OCI-M1 (cell line): ENCODE results near the gene SBNO1.
"Not testable (repeated sequence)": the region's sequence is repeated elsewhere in the genome, so short reads cannot be mapped to it uniquely, and the experiment has no call there.

Experiments used
- DNase-seq: peaks from one replicate; lab custom pipeline; 2025; lab: John Stamatoyannopoulos, UW

The SBNO1 gene

DNA sequence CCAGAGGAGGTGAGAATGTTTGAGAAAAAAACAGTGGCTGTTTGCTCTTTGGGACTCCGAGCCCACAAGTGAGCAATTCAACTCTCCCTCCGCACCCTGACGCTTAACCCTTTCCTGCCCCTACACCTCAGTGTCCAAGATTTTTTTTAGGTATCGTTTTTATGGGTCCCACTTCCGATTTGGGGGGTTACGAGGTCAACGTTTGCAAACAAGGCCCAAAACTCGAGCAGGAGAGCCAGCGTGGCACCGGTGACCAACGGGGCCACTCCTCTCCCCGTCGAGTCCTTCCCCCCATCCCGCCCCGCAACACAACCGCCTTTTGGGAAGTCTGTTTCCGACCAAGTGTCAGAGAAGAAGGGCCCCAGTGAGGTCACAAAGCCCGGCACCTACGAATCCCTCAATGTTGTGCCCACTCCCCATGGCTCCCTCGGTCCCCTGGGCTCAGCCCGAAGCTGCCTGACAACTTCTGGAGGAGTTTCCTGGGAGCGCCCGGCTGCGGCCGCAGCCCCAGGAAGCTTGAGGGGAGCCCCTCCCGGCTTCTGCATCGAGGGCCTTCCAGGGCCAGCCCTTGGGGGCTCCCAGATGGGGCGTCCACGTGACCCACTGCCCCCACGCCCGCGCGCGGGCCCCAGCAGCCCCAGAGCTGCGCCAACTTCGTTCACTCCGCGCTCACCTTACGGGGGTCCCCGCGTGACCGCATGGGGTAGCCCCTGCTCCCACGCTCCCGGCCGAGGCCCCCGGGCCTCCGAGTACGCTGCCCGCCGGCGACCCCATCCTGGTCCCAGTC, 94.2 kb downstream of the SBNO1 start:
- peak; percentile 48 for DNase-seq

DNA sequence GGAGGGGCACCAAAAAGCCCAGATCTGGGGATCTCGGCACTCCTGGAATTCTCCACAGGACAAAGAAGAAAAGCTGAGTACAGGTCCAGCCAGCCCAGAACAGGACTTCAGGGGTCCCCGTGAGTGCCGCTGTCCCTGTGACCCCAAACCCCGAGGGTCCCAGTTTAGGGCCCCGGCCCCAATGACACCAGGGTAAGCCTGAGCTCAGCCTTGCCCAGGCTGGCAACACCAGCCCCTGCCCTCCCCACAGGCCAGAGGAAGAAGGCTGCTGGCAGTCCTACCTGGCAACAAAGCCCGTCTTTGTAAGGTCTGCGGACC, 94.8 kb downstream of the SBNO1 start:
- DNase-seq = no peak

DNA sequence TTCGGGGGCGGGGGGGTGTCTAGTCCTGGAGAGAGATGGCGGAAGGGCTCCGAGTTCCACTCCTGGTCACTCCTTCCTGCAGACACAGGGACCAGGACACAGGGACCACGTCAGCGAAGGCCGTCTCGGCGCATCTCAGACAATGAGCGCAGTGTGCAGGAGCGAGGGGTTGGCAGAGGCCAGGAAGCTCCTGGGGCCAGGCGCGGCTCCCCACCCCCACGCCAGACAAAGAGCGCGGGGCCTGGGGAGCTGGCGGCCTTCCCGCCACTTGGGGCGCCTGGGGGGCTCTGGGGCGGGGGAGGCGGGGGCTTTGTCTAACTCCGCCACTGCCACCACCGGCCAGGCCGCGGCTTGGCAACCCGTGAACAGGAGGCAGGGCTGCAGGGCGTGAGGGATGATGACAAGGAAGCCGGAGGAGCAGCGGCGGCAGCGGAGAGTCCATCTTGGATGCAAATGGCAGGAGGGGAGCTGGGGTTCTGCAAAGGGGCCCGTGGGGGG, 95.2 kb downstream of the SBNO1 start:
- DNase-seq = no peak

DNA sequence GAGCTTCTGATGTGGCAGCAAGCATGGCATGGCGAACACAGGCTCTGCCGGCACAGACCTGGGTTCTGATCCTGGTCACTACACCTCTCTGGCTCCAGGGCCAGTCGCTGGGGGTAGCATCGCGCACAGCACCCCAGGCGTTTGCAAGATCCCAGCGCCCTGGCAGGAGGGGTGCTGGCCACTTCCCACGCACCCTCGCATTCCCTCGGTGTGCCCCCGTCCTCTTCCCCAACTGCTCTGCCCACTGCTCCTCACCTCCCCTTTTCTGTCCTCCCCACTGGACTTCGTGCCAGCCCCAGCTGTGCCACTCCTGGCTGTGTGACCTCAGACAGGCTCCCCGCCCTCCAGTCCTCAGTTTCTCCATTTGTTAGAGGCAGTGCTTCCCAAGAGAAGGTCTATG, 95.8 kb downstream of the SBNO1 start:
- no peak for DNase-seq

DNA sequence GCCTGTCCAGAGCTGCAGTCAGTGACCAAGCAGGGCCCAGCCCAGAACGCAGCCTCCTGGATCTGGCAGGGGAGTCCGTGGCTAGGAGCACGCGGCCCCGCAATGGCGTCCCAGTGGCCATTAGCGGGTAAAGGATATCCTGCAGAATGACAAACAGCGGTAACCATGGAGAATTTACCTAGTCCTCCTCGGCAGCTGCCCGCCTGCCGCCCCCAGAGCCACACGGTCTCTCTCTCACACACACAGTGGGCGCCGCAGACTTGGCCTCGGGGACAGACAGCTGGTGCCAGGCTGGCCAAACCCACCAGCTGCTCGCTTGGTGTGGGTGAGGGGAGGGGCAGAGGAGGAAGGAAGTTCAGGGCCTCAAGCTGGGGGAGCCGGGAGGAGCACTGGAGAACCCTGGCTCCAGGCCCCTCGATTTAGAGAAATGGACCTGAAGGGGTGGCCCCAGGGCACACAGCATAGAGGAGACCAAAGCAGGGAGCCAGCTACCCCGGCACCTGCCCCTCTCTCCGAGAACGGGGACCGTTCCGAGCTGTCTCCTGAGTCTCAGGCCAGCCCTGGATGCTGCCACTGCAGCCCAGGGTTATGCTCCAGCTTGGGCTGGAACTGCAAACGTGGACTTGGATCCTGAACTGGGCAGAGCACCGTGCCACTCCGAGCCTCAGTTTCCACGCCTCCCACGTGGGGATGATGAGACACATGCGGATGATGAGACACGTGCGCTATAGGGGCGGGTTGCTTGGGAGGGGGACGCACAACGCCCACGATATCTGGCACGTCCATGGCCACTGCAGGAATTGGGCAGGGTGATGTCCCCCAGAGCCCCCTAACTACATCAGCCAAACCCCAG, 96.4 kb downstream of the SBNO1 start:
- no peak for DNase-seq

DNA sequence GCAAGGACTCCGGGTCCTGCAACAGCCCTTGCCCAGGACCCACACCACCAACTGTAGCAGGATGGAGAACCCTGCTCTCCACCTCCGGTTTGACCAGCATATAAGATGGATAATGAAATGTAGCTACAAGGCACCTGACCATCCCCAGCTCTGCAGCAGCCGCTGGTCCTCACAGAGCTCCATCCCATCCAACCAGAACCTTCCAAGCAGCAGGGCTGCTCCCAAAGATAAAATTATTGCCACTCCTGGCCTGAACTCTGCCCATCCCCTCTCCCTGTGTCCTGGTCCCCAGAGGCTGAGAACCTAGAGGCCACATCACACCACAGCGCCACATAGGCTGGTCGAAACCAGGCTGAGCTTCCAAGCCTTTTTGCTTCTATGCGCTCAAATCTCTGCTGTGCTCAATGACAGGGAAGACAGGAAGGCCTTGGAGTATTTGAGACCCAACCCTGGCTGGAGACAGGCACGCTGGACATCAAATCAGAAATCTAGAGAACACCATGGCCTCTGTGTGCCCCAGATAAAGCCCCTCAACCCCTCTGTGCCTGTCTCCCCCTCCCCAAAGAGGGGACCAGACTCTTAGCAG, 97.2 kb downstream of the SBNO1 start:
- DNase-seq = no peak

DNA sequence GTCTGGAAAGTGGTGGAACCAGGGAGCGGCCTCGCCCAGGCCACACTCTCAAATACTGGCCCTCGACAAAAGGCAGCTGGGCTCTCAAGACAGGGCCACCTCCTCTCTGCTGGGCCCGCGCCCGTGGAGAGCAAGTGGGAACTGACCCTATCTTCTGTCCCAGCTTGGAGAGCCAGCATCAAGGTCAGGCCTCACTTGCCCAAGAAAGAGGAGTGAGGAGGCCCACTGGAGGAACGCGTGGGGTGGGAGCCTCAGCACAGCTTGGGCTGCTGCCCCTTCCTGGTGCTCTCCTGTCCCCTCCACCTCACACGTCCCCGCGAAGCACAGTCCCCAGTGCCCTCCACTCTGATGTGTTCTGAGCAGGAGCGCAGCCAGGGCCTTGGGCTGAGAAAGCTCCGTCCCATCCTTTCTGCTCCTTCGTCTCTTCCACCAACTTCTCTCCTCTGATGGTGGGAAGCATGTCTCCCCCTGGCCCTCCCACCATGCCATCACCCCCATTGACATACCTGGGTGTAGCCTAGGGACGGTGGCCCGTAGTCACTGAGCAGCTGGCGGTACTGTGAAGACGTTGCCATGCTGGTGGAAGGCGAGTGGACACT, 97.9 kb downstream of the SBNO1 start:
- DNase-seq = no peak

DNA sequence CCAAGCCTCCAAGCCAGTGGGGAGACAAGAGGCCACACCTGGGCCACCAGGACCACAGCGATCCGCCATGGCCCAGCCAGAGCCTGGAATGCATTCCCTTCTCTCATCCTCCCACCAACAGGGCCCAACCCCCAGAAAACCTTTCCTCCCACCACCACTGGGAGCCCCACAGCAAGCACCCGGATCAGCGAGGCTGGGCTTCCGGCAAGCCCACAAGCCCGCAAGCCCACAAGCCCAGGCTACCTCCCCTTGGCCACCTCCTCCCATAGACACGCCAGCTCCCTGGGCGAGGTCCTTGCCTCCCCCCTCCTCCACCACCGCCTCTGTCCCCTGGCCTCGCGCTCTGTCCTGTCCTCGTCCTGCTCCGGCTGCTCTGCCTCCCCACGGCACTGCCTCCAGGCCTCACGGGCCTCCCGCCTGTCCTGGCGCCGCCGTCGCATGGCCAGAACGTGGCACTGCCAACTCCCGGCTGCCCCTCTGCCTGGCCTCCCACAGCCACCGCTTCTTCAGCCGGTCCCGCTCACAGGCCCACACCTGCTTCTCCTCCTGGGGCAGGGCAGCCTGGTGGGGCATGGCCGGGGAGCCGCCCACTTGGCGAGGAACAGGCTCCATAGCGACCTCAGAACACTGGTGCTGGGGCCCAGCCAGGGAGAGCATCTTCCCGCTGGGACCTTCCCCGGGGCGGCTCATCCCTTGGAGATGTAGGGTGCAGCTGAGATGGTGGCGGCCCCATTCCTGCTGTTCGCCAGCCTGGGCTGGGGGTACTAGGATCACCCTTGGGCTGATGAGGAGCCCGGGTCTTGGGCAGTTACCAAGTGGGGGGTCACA, 98.6 kb downstream of the SBNO1 start:
- DNase-seq = no peak

DNA sequence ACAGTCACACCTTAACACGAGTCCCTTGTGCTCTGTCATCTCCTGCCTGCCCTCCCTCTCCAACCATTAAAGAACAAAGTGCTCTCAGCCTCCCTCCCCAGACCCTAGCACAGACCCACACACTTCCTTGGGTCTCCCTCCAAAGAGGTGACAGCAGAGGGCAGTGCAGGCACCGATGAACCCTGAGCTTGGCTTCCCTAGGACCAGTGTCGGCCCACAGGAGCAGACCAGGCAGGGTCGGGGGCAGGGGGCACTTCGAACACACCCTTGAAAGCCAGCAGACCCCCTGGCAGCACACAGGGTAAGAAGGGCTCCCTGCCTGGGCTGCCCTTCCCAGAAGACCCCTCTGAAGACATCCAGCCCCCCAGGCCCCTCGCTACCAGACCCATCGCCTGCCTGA, 100.0 kb downstream of the SBNO1 start:
- peak; percentile 35 for DNase-seq

DNA sequence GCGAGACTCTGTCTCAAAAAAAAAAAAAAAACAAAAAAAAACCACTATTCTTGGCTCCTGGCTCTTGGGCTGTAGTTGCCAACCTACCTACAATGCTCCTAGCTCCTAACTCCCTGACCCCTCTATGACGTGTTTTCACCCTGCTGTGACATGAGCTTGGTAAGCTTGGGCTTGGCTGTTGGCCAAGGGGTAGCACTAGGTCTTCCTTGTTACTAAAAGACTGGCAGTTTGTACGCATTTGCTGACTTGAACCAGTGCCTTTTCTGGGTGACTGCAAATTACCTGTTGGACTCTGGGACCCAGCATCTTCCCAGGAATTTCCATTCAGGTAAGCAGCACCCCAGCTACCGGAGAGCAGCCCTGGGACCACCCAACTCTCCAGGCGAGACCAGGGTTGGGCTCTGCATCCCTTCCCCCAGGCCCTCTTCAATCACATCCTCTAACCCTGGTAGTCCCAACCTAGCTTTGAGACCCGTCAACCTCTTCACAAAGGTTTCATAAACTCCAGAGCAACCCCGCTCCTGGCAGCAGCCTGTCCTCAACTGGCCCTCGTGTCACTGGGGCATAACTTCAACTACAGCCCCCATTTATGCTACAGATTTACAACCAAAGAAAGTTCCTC, 101.3 kb downstream of the SBNO1 start:
- DNase-seq = no peak

DNA sequence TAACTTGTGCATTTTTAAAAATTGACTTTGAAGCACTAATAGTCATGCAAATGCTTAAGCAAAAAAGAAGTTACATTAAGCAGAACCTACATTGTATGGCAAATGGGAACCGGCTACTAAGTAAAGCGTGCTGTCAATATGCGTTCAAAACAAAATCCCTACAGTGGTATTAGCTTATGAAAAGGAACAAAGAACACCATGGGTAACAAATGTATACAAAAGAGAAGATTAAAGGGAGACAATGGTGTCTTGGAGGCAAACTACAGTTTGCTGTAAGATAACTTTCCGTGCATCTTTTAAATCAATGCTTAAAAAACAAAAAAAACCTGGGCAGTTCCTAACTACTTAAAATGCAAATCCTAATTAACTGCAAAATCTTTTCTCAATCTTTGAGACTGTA, 103.5 kb downstream of the SBNO1 start:
- DNase-seq = no peak

DNA sequence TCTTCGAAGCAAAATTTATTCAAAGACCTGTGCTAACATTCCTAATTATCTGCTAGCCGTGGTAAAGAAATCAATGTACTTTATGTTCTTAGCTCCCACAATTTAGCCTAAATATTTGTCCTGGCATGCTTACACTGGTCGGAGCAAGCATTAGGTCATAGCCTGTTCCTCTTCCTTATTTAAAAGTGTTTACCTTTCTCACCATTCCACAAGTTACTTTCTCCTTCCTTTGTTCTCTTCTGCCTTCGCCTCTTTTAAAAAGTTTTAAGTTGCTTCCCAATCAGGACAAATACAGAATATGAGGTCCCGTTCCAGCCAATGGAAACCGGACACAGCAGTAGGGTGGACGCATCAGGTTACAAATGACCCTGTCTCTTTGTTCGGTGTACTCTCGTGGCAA, 104.6 kb downstream of the SBNO1 start:
- no peak for DNase-seq

DNA sequence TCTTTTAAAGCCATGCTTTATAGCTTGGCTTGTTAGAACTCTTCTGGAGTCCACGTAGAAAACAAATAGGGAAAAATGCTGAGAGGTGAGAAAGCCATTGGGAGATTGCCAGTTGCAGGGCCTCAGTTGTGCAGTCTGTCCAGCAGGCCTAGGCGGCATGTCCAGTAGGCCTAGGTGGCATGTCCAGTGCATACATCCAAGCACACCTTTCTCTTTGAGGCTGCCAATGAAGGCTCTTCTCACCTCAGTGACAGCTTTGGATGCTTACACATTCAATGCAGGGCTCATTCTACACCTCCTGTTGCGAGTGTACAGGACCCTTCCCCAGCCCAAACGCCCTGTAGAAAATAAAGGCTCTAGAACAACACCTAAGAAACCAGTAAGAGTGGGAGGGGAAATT, 106.1 kb downstream of the SBNO1 start:
- DNase-seq = no peak

DNA sequence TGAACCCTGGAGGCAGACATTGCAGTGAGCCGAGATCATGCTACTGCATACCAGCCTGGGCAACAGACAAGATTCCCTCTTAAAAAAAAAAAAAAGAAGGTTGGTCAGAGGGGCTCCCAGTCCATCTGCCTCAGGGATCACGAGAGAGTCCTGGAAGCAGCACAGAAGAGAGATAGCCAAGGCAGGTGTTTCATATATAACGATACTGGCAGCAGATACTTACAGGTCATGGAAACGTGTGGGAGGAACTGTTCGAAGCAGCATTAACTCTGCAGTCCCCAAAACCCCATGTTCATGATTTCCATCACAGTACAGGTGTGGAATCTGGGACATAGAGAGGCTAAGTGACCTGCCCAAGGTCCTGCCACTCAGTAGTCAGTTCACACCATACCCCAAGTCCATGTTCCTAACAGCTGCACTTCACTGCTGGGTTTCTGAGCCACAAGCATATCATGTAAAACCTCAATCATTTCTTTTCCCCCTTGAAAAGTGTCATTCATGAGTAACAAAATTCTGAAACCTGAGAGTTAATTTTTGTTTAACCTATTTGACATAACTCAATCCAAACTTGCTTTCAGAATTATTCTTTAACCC, 109.7 kb downstream of the SBNO1 start:
- DNase-seq = no peak

DNA sequence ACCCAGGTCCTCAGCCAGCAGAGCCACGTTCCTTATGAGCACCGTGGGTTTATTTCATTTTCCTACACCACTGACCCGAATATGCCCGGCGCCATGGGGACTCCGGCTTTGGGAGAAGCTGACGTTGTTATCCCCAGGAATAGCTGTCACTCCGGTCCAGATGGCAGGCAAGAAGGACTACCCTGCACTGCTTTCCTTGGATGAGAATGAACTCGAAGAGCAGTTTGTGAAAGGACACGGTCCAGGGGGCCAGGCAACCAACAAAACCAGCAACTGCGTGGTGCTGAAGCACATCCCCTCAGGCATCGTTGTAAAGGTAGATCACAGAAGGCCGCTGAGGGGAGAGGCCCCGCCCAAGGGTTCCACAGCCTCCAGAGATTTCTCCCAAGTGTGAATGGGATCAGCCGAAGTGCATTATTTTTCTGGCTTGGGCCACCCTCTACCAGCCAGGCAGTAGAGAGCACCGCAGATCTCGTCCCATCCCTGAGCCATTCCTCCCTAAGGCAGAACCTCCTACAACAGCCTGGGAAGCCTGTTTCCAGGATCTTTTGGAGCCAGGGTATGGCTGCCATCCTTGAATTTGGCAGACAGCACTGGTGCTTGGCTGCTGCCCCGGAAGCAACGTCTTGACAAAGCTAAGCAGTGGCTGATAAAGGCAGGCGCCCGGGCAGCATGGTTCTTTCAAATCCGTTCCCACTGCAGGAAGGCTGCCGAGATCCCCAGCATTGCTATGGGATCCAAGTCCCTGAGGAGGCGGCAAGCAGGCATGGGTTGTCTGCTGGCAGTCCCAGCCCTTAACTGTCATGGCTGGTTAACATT, 110.8 kb downstream of the SBNO1 start:
- no peak for DNase-seq

DNA sequence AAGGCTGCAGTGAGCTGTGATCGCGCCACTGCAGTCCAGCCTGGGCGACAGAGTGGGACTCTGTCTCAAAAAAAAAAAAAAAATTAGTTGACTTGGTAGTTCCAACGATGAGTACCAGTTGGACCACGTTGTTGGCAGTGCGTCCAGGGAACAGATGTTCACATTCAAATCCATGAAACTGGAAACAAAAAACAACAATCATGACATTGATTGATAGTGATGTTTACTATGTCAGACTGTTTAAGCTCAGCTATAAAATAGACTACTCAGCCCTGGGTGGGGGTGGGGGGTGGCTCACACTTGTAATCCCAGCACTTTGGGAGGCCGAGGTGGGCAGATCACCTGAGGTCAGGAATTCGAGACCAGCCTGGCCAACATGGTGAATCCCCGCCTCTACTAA, 112.3 kb downstream of the SBNO1 start:
- not testable (repeated sequence) for DNase-seq

DNA sequence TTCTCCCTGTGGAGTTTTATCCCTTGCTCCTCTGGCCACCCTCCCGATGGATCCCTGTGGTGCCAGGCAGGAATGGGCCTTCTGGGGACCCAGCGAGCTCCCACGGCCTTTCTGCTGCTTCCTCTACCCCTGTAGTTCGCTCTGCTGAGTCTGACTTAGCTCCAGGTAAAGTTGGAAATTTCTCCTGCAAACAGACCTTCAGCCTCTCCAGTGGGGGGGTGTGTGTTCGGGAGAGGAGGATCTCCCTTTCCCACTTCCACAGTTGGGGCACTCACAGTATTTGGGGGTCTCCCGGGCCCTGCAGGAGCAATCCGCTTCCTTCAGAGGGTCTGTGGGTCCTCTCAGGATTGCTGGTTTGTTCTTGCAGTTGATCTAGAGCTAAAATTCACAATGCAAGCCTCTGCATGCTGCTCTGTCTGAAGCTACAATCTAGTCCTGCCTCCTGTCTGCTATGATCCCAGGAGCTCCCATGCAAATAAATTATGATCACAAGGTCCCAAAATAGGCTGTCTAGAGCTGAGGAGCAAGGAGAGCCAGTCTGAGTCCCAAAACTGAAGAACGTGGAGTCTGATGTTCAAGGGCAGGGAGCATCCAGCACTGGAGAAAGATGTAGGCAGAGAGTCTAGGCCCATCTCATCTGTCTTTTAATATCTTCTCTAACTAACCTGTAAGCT, 113.1 kb downstream of the SBNO1 start:
- no peak for DNase-seq

DNA sequence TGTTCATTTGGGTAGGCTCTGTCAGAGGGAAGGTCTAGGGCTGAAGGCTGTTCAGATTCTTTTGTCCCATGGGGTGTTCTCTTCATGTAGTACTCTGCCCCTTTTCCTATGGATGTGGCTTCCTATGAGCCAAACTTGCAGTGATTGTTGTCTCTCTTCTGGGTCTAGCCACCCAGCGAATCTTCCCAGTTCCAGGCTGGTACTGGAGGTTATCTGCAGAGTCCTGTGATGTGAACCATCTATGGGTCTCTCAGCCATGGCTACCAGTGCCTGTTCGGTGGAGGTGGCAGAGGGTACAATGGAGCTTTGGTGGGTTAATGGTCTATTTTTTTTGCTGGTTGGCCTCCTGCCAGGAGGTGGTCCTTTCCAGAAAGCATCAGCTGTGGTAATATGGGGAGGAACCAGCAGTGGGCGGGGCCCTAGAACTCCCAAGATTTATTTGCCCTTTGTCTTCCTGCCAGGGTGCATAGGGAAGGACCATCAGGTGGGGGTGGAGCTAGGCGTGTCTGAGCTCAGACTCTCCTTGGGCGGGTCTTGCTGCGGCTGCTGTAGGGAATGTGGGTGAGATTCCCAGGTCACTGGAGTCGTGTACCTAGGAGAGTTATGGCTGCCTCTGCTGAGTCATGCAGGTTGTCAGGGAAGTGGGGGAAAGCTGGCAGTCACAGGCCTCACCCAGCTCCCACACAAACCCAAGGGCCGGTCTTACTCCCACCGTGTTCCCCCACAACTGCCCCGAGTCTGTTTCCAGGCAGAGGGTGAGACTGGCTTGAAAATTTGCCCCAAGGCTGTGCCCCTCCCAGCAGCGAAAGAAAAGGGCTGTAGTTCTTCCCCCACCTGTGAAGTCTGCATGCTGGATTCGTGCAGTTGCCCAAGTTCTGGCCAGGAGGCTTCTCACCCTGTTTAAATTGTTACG, 113.9 kb downstream of the SBNO1 start:
- DNase-seq = peak; percentile 13
